Panc1 (cell line): ENCODE results near the gene HOXB2.
A peak's percentile ranks its signal among the peaks of the same experiment; 100 is the strongest.

Experiments
- POLR2AphosphoS5 ChIP-seq: IDR thresholded peaks from 2 replicates; pipeline ENCODE4 v1.6.1; 2012; ENCODE audit warnings: mild to moderate bottlenecking, low read depth, low read length, moderate library complexity
- SIN3A ChIP-seq: IDR thresholded peaks from 2 replicates; pipeline ENCODE4 v1.6.1; 2012; ENCODE audit warnings: low read depth, mild to moderate bottlenecking, low read length, moderate library complexity, borderline replicate concordance; ENCODE audit not compliant: insufficient read depth
- TCF7L2 ChIP-seq: IDR thresholded peaks from 2 replicates; pipeline ENCODE4 v1.6.1; 2011; ENCODE audit warnings: mild to moderate bottlenecking, low read depth, low read length, inconsistent platforms
- TF ChIP-seq, protein P1 (sequence below): fragments of 450-650 bp; IDR thresholded peaks from 2 replicates; pipeline ENCODE4 v1.5.1; 2017; ENCODE audit warnings: mild to moderate bottlenecking

DNA sequence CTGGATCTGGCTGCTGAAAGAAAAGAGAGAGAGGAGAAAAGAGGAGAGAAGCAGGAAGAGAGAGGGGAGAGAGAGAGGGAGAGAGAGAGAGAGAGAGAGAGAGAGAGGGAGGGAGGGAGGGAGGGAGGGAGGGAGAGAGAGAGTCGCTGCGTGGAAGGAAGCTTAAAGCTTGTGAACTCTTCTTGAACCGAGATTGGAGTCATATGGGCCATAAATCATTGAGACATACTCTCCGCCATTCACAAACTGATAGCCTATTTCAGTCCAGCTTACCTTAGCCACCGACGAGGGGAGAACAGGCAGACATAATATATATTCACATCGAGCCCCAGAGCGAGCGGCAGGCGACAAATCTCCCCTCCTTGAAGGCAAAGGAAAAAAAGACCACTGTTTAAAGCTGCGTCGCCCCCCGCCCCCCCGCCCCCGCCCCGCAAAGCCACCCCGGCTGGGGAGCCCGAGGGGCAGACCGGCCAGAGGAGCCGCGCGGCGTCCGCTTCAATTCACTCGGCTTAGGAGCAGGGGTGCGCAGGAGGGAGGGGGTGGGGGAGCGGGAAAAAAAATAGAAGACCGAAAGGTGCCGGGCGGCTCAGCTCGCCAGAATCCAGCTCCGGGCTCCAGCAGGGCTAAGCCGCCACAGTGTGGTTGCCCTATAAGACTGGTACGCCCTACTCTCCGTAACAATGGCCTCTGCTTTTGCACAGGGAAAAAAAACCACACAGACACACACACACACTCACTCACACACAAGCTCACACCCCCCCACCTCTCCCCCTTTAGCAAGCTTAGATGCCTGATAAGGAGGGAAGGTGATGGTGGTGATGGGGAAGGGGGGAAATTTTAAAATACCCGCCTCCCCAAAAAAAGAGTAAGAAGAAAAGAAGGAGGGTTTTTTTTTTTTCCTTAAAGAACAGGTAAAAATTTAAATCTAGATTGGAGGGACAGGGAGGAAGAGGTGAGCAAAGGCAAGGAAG lies 10.6 kb upstream of the HOXB2 start:
- TF ChIP-seq, protein P1, sequence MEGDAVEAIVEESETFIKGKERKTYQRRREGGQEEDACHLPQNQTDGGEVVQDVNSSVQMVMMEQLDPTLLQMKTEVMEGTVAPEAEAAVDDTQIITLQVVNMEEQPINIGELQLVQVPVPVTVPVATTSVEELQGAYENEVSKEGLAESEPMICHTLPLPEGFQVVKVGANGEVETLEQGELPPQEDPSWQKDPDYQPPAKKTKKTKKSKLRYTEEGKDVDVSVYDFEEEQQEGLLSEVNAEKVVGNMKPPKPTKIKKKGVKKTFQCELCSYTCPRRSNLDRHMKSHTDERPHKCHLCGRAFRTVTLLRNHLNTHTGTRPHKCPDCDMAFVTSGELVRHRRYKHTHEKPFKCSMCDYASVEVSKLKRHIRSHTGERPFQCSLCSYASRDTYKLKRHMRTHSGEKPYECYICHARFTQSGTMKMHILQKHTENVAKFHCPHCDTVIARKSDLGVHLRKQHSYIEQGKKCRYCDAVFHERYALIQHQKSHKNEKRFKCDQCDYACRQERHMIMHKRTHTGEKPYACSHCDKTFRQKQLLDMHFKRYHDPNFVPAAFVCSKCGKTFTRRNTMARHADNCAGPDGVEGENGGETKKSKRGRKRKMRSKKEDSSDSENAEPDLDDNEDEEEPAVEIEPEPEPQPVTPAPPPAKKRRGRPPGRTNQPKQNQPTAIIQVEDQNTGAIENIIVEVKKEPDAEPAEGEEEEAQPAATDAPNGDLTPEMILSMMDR = no peak
- 0 out of 2 replicates have a peak, but pooled peaks have one; percentile 25 for TF ChIP-seq SIN3A
- no peak for TF ChIP-seq TCF7L2
- TF ChIP-seq POLR2AphosphoS5 = peak; percentile 68
